HepG2 (cell line): Measurements from ENCODE around the gene TNFRSF25. TPM values are rescaled to one million over a fixed set of nuclear protein-coding genes. Genes with fewer than 3 reads are reported as not detected.

Source experiments
- CENPBD1 ChIP-seq: sonication (generic); formaldehyde crosslinking; IDR thresholded peaks from 2 replicates; pipeline ENCODE4 v1.8.0; 2022; ENCODE audit warnings: missing genetic modification reagents, low read depth, mild to moderate bottlenecking, borderline replicate concordance
- CREBL2 ChIP-seq: sonication (generic); formaldehyde crosslinking; IDR thresholded peaks from 2 replicates; pipeline ENCODE4 v1.8.1; 2023; ENCODE audit warnings: missing genetic modification reagents, mild to moderate bottlenecking, borderline replicate concordance
- HOXD1 ChIP-seq: sonication (generic); formaldehyde crosslinking; IDR thresholded peaks from 2 replicates; pipeline ENCODE4 v1.5.0; 2020; ENCODE audit warnings: missing genetic modification reagents
- MAFF ChIP-seq: IDR thresholded peaks from 2 replicates; pipeline ENCODE4 v1.6.1; 2011; ENCODE audit warnings: low read depth, low read length, improper control_type of control experiment
- RARA ChIP-seq: IDR thresholded peaks from 2 replicates; pipeline ENCODE4 v1.6.1; 2016; ENCODE audit warnings: missing genetic modification reagents, missing compliant biosample characterization
- ZBTB14 ChIP-seq: sonication (generic); formaldehyde crosslinking; IDR thresholded peaks from 2 replicates; pipeline ENCODE4 v1.4.0; 2020; ENCODE audit warnings: missing genetic modification reagents
- ZBTB33 ChIP-seq: sonication (generic); formaldehyde crosslinking; IDR thresholded peaks from 2 replicates; pipeline ENCODE4 v1.4.0; 2020; ENCODE audit warnings: missing genetic modification reagents
- ZFP36L1 ChIP-seq: sonication (generic); formaldehyde crosslinking; IDR thresholded peaks from 2 replicates; pipeline ENCODE4 v1.8.0; 2022; ENCODE audit warnings: mild to moderate bottlenecking, missing genetic modification reagents, moderate library complexity
- ZNF230 ChIP-seq: sonication (generic); formaldehyde crosslinking; IDR thresholded peaks from 2 replicates; pipeline ENCODE4 v1.4.0; 2020; ENCODE audit warnings: mild to moderate bottlenecking, missing genetic modification reagents
- ZNF331 ChIP-seq: sonication (generic); formaldehyde crosslinking; IDR thresholded peaks from 2 replicates; pipeline ENCODE4 v1.4.0; 2020; ENCODE audit warnings: missing genetic modification reagents
- ZNF383 ChIP-seq: sonication (generic); formaldehyde crosslinking; IDR thresholded peaks from 2 replicates; pipeline ENCODE4 v1.4.0; 2020; ENCODE audit warnings: missing genetic modification reagents, mild to moderate bottlenecking, borderline replicate concordance
- ZNF891 ChIP-seq: sonication (generic); formaldehyde crosslinking; IDR thresholded peaks from 2 replicates; pipeline ENCODE4 v1.5.0; 2020; ENCODE audit warnings: mild to moderate bottlenecking, missing genetic modification reagents
- polyA plus RNA-seq, 8 experiments: library from polyadenylated mRNA; depleted of rRNA in 3 of 8; stranded (reverse) in 7 of 8; unstranded in 1 of 8; fragments of >200 nt; fragmentation: Illumina TruSeq in 4 of 8; extraction: Trizol in 4 of 8; gene quantifications; 2 replicates each; pipeline versions ENCODE4 v1.2.1 to v1.2.3, GENCODE V29; 2011 to 2016; ENCODE audit warnings: low read depth in 4 of 8, missing spikeins in 1 of 8, mixed read lengths in 1 of 8; ENCODE audit not compliant: insufficient read depth in 1 of 8
- total RNA-seq, 5 experiments: library from RNA; depleted of rRNA; stranded (reverse); fragments of >200 nt; fragmentation: Illumina TruSeq; extraction: Trizol; gene quantifications; 2 replicates each; pipeline ENCODE4 v1.2.3, GENCODE V29; 2016; ENCODE audit warnings: low read depth in 1 of 5
- TF ChIP-seq, protein P1 (sequence below): sonication (generic); formaldehyde crosslinking; conservative IDR thresholded peaks from 2 replicates; pipeline ENCODE4 v1.4.0; 2020; ENCODE audit warnings: missing genetic modification reagents
- TF ChIP-seq, protein P2 (sequence below): IDR thresholded peaks from 2 replicates; pipeline ENCODE4 v1.6.1; 2016; ENCODE audit warnings: low read depth, borderline replicate concordance
- TF ChIP-seq, protein P3 (sequence below): sonication (generic); formaldehyde crosslinking; IDR thresholded peaks from 2 replicates; pipeline ENCODE4 v1.4.0; 2020; ENCODE audit warnings: mild to moderate bottlenecking, missing genetic modification reagents
- TF ChIP-seq, protein P4 (sequence below): IDR thresholded peaks from 2 replicates; pipeline ENCODE4 v1.6.1; 2012; ENCODE audit warnings: inconsistent platforms
- TF ChIP-seq, protein P5 (sequence below): sonication (generic); formaldehyde crosslinking; IDR thresholded peaks from 2 replicates; pipeline ENCODE4 v1.4.0; 2020; ENCODE audit warnings: missing genetic modification reagents, borderline replicate concordance

Gene TNFRSF25
- total and polyA plus RNA-seq, 2 of the 13 experiments (the other 11 are each of a cell fraction or from before 2014, with no cell fraction given): 1.4 to 1.5 TPM

DNA sequence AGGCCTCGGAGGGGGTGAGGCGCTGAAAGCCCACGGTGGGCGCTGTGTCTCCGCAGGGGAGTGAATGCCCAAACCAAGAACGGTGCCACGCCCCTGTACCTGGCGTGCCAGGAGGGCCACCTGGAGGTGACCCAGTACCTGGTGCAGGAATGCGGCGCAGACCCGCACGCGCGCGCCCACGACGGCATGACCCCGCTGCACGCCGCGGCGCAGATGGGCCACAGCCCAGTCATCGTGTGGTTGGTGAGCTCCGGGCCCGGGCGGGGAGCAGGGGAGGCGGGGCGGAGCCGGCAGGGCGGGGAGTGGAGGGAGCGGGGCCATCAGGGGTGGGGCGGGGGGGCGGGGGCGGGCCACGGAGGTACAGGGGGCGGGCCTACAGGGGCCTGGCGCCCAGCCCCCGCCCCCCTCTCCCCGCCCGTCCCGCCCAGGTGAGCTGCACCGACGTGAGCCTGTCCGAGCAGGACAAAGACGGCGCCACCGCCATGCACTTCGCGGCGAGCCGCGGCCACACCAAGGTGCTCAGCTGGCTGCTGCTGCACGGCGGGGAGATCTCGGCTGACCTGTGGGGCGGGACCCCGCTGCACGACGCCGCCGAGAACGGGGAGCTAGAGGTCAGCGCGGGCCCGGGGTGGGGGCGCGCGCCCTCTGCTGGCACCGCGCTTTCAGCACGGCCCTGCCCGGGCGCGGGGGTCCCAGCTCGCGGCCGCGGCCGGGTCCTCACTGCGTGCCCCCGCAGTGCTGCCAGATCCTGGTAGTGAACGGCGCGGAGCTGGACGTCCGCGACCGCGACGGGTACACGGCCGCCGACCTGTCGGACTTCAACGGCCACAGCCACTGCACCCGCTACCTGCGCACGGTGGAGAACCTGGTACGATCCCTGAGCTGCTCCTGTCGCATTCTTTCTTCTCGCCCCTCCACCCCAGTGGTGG lies 25.5 kb downstream of the TNFRSF25 start (continued):
- TF ChIP-seq CREBL2 (no peak), ZFP36L1 (CRISPR knock-in tag) (no peak), ZNF331 (CRISPR knock-in tag) (no peak), ZNF891 (CRISPR knock-in tag) (no peak), ZBTB14 (CRISPR knock-in tag) (peak; percentile 63), CENPBD1 (CRISPR knock-in tag) (no peak), HOXD1 (CRISPR knock-in tag) (no peak), RARA (no peak), ZBTB33 (CRISPR knock-in tag) (peak; percentile 43; the same call in 1 of the 2 replicates), ZNF383 (CRISPR knock-in tag) (no peak), MAFF (no peak), ZNF230 (no peak)
- TF ChIP-seq, protein P1, sequence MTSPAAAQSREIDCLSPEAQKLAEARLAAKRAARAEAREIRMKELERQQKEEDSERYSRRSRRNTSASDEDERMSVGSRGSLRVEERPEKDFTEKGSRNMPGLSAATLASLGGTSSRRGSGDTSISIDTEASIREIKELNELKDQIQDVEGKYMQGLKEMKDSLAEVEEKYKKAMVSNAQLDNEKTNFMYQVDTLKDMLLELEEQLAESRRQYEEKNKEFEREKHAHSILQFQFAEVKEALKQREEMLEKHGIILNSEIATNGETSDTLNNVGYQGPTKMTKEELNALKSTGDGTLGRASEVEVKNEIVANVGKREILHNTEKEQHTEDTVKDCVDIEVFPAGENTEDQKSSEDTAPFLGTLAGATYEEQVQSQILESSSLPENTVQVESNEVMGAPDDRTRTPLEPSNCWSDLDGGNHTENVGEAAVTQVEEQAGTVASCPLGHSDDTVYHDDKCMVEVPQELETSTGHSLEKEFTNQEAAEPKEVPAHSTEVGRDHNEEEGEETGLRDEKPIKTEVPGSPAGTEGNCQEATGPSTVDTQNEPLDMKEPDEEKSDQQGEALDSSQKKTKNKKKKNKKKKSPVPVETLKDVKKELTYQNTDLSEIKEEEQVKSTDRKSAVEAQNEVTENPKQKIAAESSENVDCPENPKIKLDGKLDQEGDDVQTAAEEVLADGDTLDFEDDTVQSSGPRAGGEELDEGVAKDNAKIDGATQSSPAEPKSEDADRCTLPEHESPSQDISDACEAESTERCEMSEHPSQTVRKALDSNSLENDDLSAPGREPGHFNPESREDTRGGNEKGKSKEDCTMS (CRISPR knock-in tag): no peak
- TF ChIP-seq, protein P2, sequence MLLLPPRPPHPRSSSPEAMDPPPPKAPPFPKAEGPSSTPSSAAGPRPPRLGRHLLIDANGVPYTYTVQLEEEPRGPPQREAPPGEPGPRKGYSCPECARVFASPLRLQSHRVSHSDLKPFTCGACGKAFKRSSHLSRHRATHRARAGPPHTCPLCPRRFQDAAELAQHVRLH (CRISPR knock-in tag): no peak
- TF ChIP-seq, protein P3, sequence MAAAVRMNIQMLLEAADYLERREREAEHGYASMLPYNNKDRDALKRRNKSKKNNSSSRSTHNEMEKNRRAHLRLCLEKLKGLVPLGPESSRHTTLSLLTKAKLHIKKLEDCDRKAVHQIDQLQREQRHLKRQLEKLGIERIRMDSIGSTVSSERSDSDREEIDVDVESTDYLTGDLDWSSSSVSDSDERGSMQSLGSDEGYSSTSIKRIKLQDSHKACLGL (CRISPR knock-in tag): peak; percentile 19; the same call in 1 of the 2 replicates
- TF ChIP-seq, protein P4, sequence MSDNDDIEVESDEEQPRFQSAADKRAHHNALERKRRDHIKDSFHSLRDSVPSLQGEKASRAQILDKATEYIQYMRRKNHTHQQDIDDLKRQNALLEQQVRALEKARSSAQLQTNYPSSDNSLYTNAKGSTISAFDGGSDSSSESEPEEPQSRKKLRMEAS: peak; percentile 46; the same call in 1 of the 2 replicates
- TF ChIP-seq, protein P5, sequence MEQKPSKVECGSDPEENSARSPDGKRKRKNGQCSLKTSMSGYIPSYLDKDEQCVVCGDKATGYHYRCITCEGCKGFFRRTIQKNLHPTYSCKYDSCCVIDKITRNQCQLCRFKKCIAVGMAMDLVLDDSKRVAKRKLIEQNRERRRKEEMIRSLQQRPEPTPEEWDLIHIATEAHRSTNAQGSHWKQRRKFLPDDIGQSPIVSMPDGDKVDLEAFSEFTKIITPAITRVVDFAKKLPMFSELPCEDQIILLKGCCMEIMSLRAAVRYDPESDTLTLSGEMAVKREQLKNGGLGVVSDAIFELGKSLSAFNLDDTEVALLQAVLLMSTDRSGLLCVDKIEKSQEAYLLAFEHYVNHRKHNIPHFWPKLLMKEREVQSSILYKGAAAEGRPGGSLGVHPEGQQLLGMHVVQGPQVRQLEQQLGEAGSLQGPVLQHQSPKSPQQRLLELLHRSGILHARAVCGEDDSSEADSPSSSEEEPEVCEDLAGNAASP (CRISPR knock-in tag): 0 out of 2 replicates have a peak, but pooled peaks have one; percentile 13
